Thyroid gland (tissue), 4 donors: ENCODE results near the gene AKNAD1.

Experiments used
- POLR2A ChIP-seq, 2 donors: fragments of 450-650 bp; IDR thresholded peaks; one replicate each; pipeline ENCODE4 v1.6.1; 2017; ENCODE audit warnings: antibody characterized with exemption in 2 of 2, mild to moderate bottlenecking in 2 of 2, moderate library complexity in 1 of 2
- TF ChIP-seq, protein P1 (sequence below), 6 experiments: fragments of 200-600 bp in 3 of 6; fragments of 450-650 bp in 3 of 6; sonication (generic) in 3 of 6; IDR thresholded peaks; one replicate each; pipeline ENCODE4 v1.5.1; 2016 to 2019; ENCODE audit warnings: antibody characterized with exemption in 6 of 6, mild to moderate bottlenecking in 2 of 6, inconsistent platforms in 1 of 6, moderate library complexity in 1 of 6

DNA sequence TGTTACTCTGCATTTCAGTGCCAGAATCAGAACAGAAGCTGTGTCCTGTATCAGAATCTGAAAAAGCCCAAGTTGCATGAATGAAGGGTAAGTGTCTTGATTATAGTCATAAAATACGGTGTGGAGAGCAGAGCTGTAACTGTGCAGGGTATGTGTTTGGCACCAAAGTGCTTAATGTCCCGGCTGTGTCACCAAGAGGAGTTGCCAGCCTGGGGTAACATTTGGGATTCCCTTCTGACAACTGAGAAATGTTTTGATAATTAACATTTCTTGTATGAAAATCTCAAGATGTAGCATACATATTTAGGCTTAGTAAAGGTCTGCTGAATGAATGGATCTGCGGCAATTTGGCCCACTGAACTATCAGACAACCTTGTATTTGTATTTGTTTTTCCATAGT, 33.3 kb downstream of the AKNAD1 start:
- TF ChIP-seq, protein P1, sequence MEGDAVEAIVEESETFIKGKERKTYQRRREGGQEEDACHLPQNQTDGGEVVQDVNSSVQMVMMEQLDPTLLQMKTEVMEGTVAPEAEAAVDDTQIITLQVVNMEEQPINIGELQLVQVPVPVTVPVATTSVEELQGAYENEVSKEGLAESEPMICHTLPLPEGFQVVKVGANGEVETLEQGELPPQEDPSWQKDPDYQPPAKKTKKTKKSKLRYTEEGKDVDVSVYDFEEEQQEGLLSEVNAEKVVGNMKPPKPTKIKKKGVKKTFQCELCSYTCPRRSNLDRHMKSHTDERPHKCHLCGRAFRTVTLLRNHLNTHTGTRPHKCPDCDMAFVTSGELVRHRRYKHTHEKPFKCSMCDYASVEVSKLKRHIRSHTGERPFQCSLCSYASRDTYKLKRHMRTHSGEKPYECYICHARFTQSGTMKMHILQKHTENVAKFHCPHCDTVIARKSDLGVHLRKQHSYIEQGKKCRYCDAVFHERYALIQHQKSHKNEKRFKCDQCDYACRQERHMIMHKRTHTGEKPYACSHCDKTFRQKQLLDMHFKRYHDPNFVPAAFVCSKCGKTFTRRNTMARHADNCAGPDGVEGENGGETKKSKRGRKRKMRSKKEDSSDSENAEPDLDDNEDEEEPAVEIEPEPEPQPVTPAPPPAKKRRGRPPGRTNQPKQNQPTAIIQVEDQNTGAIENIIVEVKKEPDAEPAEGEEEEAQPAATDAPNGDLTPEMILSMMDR (IDR thresholded peaks at IDR 0.05) = no peak
- TF ChIP-seq POLR2A (IDR thresholded peaks at IDR 0.05) = no peak
